C4-2B (cell line): ENCODE results near the gene KAZN.

Experiments
- CTCF ChIP-seq: fragments of 450-650 bp; conservative IDR thresholded peaks from 2 replicates; pipeline ENCODE4 v1.5.1; 2017; ENCODE audit warnings: mild to moderate bottlenecking
- ZFX ChIP-seq: fragments of 450-650 bp; IDR thresholded peaks from 2 replicates; pipeline ENCODE4 v1.6.1; 2017

GRCh38 chr1:15076807-15077206 is 478.3 kb downstream of the KAZN start:
- TF ChIP-seq CTCF (no peak), ZFX (no peak)
